GM18951 (cell line): ENCODE results near the gene DISP3.

Experiments used
- POLR2A ChIP-seq: IDR thresholded peaks from 4 replicates; pipeline ENCODE4 v1.6.1; 2011; ENCODE audit warnings: mild to moderate bottlenecking; ENCODE audit not compliant: insufficient read length, insufficient read depth; ENCODE audit errors: extremely low read depth
- in situ Hi-C: fragments of 300-500 bp; cut with MboI; formaldehyde crosslinking; loops from one replicate; pipeline ENCODE4 v1.12.0; 2022; ENCODE audit warnings: low sequenced_read_pairs, mixed read lengths, inconsistent platforms; ENCODE audit not compliant: unreplicated experiment

The DISP3 gene

DNA sequence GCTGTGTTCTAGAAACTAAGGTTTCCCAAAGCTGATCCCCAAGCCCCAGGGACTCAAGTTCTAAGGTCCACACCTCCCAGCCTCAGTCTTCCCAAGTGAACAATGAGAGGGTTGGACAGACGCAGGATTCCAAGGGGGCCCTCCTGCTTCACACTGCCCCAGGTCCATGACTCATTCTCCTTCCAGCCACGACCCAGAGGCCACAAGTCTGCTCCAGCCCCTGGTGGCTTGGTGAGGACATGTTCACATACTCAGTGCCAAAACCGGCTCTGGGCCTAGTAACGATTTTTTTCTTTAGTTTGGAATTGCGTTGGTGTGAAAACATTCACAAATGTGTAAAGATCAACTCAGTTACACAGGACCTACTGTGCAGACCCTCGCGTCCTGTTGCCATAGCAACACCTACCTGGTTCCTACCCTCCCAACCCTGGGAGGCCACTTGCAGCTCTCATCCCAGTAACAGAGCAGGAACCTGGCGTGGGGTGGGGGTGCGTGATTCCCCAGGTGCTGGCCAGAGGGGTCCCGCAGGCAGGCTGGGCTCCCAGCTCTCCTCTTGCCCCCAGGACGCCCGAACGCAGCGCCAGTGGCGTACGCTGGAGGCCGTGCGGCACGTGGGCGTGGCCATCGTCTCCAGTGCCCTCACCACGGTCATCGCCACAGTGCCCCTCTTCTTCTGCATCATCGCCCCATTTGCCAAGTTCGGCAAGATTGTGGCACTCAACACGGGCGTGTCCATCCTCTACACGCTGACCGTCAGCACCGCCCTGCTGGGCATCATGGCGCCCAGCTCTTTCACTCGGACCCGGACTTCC is 57.0 kb downstream of the DISP3 start:
- in situ Hi-C loops: no loop called here
- no peak for TF ChIP-seq POLR2A

DNA sequence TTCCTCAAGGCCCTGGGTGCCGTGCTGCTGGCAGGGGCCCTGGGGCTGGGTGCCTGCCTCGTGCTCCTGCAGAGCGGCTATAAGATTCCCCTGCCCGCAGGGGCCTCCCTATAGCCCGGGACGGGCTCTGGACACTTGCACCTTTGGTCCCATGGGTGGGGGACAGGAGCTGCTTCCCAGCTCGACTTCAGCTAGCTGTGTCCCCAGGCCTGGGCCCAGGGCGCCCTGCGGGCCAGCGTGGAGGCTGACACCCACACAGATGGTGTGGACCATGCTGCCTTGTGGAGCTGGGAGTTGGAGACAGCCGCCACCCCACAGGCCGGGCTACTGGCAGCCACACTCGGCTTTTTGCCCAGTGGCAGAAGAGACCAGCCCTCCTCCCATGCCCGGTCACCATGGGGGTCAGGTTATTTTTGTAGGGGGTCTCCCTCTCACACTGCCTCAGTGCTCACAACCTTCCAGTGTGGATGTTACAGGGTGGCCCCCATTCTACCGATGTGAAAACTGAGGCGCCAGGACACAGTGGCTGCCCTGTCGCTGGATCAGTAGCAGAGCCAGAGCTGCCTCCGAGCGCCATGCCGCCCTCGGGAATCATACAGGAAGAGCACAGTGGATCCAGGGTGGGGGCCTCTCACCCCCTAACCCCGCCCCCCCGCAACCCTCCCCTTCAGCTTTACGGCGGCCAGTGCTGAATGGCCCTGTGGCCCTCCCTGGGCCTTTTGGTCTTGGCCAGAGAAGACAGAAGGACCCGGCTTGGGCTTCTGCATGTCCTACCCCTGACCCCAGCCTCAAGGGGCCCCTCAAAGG is 57.8 kb downstream of the DISP3 start:
- in situ Hi-C loops: no loop called here
- no peak for TF ChIP-seq POLR2A

DNA sequence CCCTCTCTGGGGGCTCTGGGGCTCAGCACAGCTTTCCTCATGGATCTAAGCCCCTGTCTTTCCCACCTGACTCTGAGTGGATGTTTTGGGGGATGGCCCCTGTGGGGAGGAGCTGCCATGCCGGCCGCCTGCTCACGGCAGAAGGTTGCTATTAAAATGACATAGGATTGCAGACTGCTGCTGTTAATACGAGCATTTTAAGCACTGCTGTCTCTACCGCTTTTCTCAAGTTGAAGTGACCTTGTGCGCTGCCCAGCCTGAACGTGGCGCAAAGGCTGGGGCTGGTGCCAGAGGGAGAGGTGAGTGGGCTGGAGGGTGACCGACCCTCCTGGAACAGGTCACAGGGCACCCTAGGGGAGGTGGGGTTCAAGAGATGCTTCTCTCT is 58.4 kb downstream of the DISP3 start:
- no peak for TF ChIP-seq POLR2A
- in situ Hi-C loops: no loop called here

DNA sequence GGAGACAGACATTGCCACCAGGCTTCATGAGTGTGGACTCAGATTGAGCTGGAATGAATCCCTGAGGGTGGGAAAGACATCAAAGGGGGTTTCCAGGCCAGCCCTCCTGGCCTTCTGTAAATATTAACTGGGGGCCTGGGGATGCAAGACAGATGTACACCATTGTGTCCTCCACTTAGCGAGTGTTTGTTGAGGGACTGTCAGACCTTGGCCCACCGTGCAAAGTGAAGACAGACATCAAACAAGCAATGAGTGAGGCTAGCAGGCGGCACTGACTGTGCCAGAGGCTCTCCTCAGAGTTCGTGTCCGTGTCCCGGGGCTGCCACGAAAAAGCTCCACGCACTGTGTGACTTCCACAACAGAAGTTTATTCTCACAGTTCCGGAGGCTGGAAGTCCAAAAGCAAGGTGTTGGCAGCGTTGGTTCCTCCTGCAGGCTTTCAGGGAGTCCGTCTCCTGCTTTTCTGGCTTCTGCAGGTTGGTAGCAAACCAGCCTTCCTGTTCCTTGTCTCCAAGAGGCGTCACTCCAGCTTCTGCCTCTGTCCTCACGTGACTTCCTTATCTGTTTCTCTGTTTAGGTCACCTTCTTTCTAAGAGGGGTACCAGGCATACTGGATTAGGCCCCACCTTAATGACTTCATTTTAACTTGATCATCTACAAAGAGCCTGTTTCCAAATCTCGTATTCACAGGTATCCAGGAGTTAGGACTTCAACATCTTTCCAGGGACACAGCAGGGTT is 59.1 kb downstream of the DISP3 start:
- TF ChIP-seq POLR2A: no peak
- in situ Hi-C loops: no loop called here

DNA sequence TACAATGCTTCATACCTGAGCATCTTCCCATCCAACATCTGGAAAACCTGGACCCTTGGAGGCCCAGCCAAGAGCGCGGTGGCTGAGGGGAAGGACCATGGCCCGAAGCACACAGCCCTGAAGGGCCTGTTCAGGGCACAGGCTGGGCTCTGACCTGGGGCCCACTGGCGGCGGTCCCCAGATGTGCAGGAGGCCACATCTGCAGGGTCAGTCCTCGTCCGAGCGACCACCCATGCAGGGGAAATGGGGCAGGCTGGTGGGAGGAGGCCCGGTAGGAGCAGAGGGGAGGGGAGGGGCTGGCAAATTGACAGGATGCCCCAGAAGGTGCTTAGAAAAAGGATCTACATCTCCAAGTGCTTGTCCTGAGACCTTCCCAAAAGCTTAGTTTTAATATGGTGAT is 59.9 kb downstream of the DISP3 start:
- in situ Hi-C loops: no loop called here
- TF ChIP-seq POLR2A: no peak

DNA sequence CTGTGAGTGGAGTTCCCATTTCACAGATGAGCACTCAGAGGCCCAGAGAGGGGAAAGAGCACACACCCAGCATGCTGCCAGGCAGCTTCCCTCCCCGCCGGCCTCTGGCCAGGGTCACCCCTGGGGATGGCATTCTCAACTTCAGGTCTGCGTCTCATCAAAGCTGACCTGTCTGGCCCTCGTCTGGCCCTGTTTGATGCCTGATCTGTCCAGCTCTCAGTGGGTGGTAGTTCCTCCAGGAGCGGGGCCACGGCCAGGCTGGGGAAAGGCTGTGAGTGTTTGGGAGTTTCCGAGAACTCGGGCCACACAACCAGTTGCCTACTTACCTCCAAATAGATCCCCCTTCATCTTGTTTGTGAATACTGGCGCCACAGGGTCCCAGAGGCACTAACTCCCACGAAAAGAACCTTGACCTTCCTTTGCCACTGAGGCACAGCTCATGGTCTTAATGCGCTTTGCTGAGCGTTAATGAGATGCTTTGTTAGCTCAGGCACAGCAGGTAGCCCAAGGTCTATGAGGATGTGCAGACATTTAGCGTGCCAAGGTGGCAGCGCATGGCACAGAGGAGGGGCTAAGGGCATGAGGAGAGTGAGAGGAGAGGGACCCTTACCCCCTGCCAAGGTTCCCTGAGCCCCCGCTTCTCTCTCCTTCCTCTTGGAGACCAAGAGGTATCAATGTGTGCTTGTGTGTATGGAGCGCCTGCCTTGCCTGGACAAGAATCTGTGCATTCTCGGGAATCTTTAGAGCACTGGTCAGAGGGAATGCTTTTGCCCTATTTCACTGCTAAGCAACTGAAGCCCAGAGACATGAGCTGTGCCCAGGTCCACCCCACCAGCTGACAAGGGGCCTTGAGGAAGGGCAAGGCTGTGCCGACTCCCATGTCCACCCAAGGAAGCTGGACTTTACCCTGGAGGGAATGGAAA is 61.2 kb downstream of the DISP3 start:
- in situ Hi-C loops: no loop called here
- no peak for TF ChIP-seq POLR2A

DNA sequence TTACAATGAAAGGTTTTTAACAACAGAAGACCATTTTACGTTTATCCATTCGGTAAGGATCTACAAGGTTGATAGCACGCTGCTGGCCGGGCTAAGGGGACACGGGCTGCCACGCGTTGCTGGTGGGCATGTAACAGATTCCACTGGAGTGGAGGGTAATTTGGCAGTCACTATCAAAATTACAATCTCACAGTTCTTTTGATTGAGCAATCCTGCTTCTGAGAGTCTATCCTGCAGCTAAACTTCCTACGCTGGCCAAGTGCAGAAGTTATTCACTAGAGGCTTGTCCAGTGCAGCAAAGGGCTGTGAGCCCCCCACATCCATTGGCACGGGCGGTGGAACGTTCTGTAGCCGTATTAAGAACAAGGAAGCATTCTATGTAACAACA is 61.8 kb downstream of the DISP3 start:
- TF ChIP-seq POLR2A: no peak
- in situ Hi-C loops: no loop called here

DNA sequence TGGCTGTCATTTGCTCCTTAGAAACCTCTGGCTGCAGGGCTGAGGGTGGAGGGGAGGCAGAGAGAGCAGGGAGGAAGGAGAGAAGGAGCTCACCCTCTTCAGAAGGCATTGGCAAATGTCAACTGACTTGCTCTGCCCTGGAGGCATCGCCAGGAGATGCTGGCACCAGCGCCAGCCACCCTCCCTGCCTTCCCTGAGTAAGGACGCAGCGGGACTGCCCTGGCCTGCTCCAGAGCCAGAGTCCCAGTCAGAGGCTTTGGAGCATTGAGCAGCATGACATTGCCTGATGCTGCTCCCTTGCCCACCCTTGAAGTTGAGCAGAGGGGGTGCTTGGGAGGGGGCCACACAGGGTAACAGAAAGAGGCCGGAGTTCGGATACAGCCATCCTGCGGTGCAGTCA is 62.3 kb downstream of the DISP3 start:
- TF ChIP-seq POLR2A: no peak
- in situ Hi-C loops: no loop called here

DNA sequence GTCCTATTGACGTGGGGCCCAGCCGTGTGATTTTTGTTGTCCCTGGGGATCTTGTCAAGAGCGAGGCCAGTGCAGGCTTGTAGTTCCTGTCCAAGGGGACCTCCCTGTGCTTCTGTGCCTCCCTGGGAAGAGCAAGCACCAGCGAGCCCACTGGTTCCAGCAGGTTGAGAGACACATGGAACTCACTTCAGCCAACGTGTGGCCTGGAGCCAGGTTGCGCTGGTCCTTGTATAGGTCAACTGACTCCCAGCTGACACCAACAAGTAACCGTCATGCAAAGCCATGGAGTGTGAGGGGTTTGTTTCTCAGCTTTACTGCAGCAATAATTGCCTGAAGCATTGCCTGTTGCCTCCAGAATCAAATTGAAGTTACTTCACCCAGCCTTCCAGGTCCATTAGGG is 63.0 kb downstream of the DISP3 start:
- no peak for TF ChIP-seq POLR2A
- in situ Hi-C loops: no loop called here

DNA sequence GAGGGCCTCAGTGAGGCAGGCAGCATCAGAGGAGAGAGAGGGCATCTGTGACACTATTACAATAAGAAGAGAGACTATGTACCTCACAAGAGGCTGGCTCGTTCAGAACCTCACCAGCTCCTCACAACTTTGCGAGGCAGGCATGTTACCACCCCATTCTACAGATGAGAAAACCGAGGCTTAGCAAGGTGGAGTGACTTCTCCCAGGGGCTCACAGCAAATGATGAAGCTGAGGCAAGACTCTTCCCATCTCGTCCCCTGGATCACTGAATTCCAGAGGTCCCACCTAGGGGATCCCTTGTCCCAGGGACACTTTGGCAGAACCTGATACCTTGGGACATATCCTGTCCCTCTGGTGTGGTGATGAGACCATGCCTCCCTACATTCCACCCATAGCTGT is 64.4 kb downstream of the DISP3 start:
- no peak for TF ChIP-seq POLR2A
- in situ Hi-C loops: no loop called here

DNA sequence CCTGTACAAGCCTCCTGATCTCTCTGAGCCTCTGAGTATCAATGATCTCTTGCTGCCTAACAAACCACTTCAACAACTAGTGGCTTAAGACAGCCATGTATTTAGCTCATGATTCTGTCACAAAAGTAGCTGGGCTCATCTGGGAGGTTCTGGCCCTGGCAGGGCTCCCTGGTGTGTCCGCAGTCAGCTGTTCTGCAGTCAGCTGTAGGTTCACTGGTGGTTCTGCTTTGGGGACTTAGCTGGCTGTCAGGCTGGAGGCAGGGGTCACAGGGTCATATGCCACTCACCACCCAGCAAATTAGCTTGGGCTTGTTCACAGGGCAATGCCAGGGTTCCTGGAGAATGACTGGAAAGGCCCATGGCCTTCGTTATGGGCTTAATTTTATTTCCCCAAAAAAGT is 64.8 kb downstream of the DISP3 start:
- TF ChIP-seq POLR2A: no peak

DNA sequence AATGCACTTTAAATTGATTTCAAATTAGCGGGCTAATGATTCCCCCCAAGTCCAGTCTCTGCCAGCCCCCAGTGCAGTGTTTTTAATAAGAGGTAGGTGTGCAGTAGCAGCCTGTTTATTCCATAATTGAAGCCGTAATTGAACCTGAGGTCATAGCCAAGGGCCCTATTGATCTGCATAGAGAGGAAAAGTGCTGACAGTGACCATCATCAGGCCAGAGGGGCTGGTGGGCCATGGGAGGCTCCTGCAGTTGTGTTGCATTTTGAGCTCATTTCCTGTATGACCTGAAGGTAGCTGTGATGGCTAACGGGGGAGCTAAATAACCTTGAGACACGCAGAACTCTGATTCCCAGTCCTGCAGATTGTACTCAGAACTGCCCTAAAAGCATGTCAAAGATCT is 67.5 kb downstream of the DISP3 start:
- no peak for TF ChIP-seq POLR2A
- in situ Hi-C loops: no loop called here

More for the DNA sequence above, 64.8 kb downstream of the DISP3 start:
- in situ Hi-C loops: no loop called here

DNA sequence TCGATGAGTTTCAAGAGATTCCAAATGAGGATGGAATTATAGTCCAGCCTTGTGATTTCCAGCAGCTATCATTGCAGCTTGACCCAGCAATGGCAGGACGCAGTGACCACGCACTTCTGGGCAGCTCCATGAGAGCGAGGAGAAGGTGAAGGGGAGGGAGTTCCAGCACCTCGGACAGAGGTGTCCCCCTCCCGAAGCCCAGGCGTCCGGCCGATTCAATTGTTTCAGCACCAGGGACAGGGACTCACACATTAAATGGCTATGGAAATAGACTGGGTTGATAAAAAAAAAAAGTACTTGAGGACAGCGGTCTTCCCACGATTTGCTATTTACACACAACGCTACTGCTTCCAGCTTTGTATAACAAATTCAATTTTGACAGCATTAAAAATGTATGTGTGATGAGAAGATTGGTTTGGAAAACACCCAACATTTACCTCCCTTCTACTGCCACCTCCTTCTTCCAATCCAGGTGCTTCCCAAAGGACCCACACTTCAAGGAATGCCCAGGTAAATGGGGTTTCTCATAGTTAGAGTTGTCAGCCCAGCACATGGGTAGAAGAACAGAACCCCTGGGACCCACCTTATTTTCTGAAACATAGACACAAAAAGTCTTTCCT is 71.8 kb downstream of the DISP3 start:
- in situ Hi-C loops: no loop called here
- TF ChIP-seq POLR2A: no peak
